ENCODE measurements around the gene APOBEC3F.

Gene APOBEC3F

GRCh38 chr22:39092111-39092862, 51.6 kb downstream of the APOBEC3F start:
- no peak for DNase-seq (ENCODE audit: extremely low read depth, low read depth)
- H3K4me3 ChIP-seq (replicated peaks; ENCODE audit: low read depth, low read length), result no peak overlapping the region
- no peak for TF ChIP-seq CTCF (IDR thresholded peaks at IDR 0.05; ENCODE audit: low read depth, low read length, missing control alignments)

GRCh38 chr22:39094717-39095389, 54.2 kb downstream of the APOBEC3F start:
- no peak overlapping the region for H3K4me3 ChIP-seq (replicated peaks; ENCODE audit: low read depth, low read length)
- TF ChIP-seq CTCF (IDR thresholded peaks at IDR 0.05; ENCODE audit: low read depth, low read length, missing control alignments), result no peak
- no peak for DNase-seq (ENCODE audit: extremely low read depth, low read depth)

GRCh38 chr22:39095971-39096370, 55.3 kb downstream of the APOBEC3F start:
- no peak for DNase-seq (ENCODE audit: extremely low read depth, low read depth)
- TF ChIP-seq CTCF (IDR thresholded peaks at IDR 0.05; ENCODE audit: low read depth, low read length, missing control alignments), result no peak
- no peak overlapping the region for H3K4me3 ChIP-seq (replicated peaks; ENCODE audit: low read depth, low read length)

- DNase-seq (ENCODE audit: extremely low read depth, low read depth), result peak; percentile 44
- no peak for TF ChIP-seq CTCF (IDR thresholded peaks at IDR 0.05; ENCODE audit: low read depth, low read length, missing control alignments)
- no peak within 1 kb of the TSS for H3K4me3 ChIP-seq (replicated peaks; ENCODE audit: low read depth, low read length)
Measured at GRCh38 chr22:39097098-39098020, 56.7 kb downstream of the APOBEC3F start, which contains the start of gene APOBEC3H. APOBEC3H (plus strand) TSS chr22:39097244; CDS start chr22:39100279, 3,035 bp downstream.

- no peak for TF ChIP-seq CTCF (IDR thresholded peaks at IDR 0.05; ENCODE audit: low read depth, low read length, missing control alignments)
Measured at GRCh38 chr22:39098026-39098425, 57.4 kb downstream of the APOBEC3F start.

GRCh38 chr22:39098576-39098975, 57.9 kb downstream of the APOBEC3F start:
- DNase-seq (ENCODE audit: extremely low read depth, low read depth), result no peak
- H3K4me3 ChIP-seq (replicated peaks; ENCODE audit: low read depth, low read length), result no peak overlapping the region
- TF ChIP-seq CTCF (IDR thresholded peaks at IDR 0.05; ENCODE audit: low read depth, low read length, missing control alignments), result no peak

More at GRCh38 chr22:39098026-39098425, 57.4 kb downstream of the APOBEC3F start:
- H3K4me3 ChIP-seq (replicated peaks; ENCODE audit: low read depth, low read length), result no peak overlapping the region
- no peak for DNase-seq (ENCODE audit: extremely low read depth, low read depth)

All from HFF-Myc (cell line).